ENCODE data around the gene CRYGD. TPM values are rescaled to one million over a fixed set of nuclear protein-coding genes. Genes with fewer than 3 reads are reported as not detected.

The CRYGD gene
- total and polyA plus RNA-seq, 2 of the 4 experiments (the other 2 are of a cell fraction): not detected

- H3K9ac ChIP-seq (ENCODE audit: low read depth, low read length): no peak overlapping the region
- no peak overlapping the region for H4K8ac ChIP-seq (ENCODE audit: low read depth in 2 of 2, low read length in 2 of 2)
- DNase-seq: no peak
- intact Hi-C loops (cut with micrococcal nuclease): no loop called here
- H4K91ac ChIP-seq (ENCODE audit: insufficient read depth, low read depth, low read length): no peak overlapping the region
- no peak overlapping the region for H2AFZ ChIP-seq (replicated peaks; ENCODE audit: low read length, poor library complexity)
- H4K5ac ChIP-seq (ENCODE audit: low read depth, low read length): no peak overlapping the region
- H3K56ac ChIP-seq (ENCODE audit: extremely low read depth, insufficient read depth, low read length): no peak overlapping the region
- H2BK120ac ChIP-seq (ENCODE audit: low read depth, low read length): no peak overlapping the region
- in situ Hi-C loops (cut with MboI; ENCODE audit: low sequenced_read_pairs): no loop called here
- H2BK5ac ChIP-seq (ENCODE audit: low read depth, low read length, poor library complexity, severe bottlenecking): no peak overlapping the region
- H2BK15ac ChIP-seq (ENCODE audit: low read depth, low read length): no peak overlapping the region
- H4K20me1 ChIP-seq (ENCODE audit: insufficient read depth, low read length): no peaks in the 10 kb centered on the region
- no peaks in the 10 kb centered on the region for H3K27me3 ChIP-seq (ENCODE audit: control insufficient read depth, insufficient read depth, low read length)
- H3K14ac ChIP-seq (replicated peaks; ENCODE audit: low read depth, low read length): no peak overlapping the region
- dilution Hi-C loops (cut with HindIII; ENCODE audit: low sequenced_read_pairs, unreplicated experiment): no loop called here
- H3K18ac ChIP-seq (ENCODE audit: low read depth, low read length): no peak overlapping the region
- no peak for ATAC-seq (ENCODE audit: low read depth)
- H3K4ac ChIP-seq (ENCODE audit: low read depth, low read length): no peak overlapping the region
- POLR2A ChIA-PET (ENCODE audit: unreplicated experiment): no interaction called here
- no peaks in the 10 kb centered on the region for H3K36me3 ChIP-seq (ENCODE audit: control insufficient read depth, insufficient read depth, low read length)
- no peaks in the 10 kb centered on the region for H3K79me1 ChIP-seq (ENCODE audit: low read depth in 1 of 2, low read length in 2 of 2)
- no peak for TF ChIP-seq CHD1 (IDR thresholded peaks at IDR 0.05; ENCODE audit: low read depth, low read length)
- TF ChIP-seq RCOR1 (IDR thresholded peaks at IDR 0.05; ENCODE audit: insufficient replicate concordance, low read length): no peak
- TF ChIP-seq BHLHE40 (IDR thresholded peaks at IDR 0.05; ENCODE audit: low read depth, low read length): no peak
- no peak for TF ChIP-seq MXI1 (IDR thresholded peaks at IDR 0.05; ENCODE audit: borderline replicate concordance, low read depth, low read length)
- no peak for TF ChIP-seq NFE2L2 (IDR thresholded peaks at IDR 0.05; ENCODE audit: low read depth, low read length)
- no peaks in the 10 kb centered on the region for H3K9me1 ChIP-seq (ENCODE audit: insufficient read depth, low read length)
- H3K27ac ChIP-seq (ENCODE audit: insufficient read depth, low read length): no peak overlapping the region
- H2AK9ac ChIP-seq (replicated peaks; ENCODE audit: low read depth, low read length, poor library complexity): no peak overlapping the region
- H2AK5ac ChIP-seq (ENCODE audit: low read depth, low read length): no peak overlapping the region
- no peaks in the 10 kb centered on the region for H3K9me3 ChIP-seq (ENCODE audit: control insufficient read depth, insufficient read depth, low read length)
- no peak overlapping the region for H3K23ac ChIP-seq (ENCODE audit: low read depth, low read length)
- H3K4me1 ChIP-seq (ENCODE audit: control insufficient read depth, insufficient read depth, low read length): no peaks in the 10 kb centered on the region
- H3K4me2 ChIP-seq (ENCODE audit: low read depth, low read length): no peak overlapping the region
- no peak overlapping the region for H2BK20ac ChIP-seq (ENCODE audit: low read depth, low read length)
- H3K4me3 ChIP-seq (ENCODE audit: insufficient read depth, low read depth, low read length): no peak overlapping the region
- no TSS peak for BruUV-seq (replicated peaks)
- CTCF ChIA-PET: no interaction called here
Observed at GRCh38 chr2:208153156-208153555, 28.8 kb upstream of the CRYGD start.

Data from IMR-90 (cell line).